Mucosa of gallbladder (tissue), 1 donor: ENCODE measurements around the gene PDE5A. TPM values are rescaled to one million over a fixed set of nuclear protein-coding genes. Genes with fewer than 3 reads are reported as not detected.

Experiments used
- DNase-seq: peaks from one replicate; pipeline ENCODE4 v3.0.0-alpha.2; 2020; ENCODE audit warnings: low spot score
- total RNA-seq: library from RNA; stranded (reverse); gene quantifications from one replicate; pipeline ENCODE4 v1.2.1, GENCODE V29; 2021
- donor health status: DM: no; HTN: no; CAD: no.

PDE5A gene
- total RNA-seq, 1 donor from 2014 or later: 29.7 TPM

DNA sequence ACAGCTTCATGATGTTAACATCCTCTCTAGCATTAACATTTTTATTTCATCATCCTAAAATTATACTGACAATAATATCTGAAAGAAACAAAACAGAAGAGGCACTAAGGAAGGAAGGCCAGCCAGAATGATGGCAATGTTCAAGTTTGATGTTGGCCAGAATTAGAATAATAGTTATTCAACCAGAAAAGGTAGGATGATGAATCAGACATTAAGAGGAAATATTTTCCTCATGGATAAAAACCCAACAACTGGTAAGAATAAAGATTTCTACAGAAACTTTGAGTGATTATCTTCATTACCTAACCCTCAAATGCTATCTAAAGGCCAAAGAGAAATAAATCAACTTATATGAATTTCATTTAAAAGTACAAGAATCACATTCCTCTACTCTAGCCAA is 105.2 kb downstream of the PDE5A start:
- no peak for DNase-seq

DNA sequence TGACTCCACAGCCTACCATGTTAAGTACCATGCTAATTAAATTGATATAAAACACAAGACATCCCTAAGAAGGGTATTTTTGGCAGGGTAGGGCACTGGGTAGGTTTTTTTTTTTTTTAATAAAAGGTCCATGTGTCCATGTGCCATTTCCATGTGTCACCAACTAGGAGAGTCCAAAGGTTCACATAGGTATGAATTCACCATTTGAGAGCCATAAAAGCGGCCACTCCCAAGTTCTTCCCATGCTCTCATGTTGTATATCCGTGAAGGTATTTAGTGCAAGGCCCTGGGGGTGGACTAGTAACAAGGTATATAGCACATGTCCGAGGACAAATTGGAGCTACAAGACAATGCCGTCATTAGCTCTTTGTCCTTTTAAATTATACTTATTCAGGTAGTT is 107.3 kb downstream of the PDE5A start:
- no peak for DNase-seq

DNA sequence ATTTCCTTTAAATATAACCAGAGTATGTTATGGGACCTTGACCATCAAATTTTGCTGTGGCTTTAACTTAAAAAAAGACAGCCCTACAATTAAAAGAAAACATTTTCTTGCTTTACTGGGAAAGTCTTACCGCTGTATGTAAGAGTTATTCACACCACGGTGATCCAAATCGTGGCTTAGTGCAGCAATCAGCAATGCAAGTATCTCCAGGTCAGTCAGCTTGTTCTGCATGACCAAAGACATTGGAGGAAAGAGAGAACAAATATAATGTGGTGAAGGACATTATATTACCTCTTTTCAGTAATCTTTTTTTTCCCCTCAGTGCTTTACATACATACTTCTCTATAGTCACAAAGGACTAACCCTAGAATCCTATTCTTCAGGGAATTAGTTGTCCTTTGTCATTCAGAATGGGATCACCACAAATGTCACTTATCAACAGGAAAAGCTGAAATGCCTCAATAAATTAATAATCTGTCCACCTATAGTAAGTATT is 109.6 kb downstream of the PDE5A start:
- no peak for DNase-seq

DNA sequence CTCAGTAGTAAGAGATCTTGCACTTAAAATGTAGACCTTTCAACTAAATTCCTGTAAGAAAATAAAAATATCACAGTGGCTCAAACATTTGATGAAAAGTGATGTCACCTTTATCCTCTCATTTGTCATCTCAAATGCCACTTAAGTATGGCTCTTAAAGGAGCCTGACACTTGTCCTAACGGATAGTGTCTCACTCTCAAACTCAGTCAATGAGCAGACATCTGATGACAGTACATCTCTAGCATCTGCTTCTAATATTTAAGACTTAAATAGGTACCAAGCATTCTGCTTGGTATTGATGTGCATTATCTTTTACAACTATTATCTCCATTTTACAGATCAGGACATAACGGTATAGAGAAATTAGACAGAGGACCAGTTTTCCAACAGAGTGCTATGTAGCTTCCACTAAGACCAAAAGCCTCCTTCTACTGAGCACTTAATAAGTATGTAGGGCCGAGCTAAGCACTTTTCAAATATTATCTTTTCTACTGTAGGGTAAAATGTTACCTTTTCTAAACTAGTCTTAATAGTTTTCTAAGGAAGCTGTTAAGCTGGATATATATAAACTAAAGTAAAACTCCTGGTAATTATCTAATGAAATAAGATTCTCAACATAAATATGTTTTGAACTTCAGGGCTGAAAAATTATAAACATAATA is 110.2 kb downstream of the PDE5A start:
- no peak for DNase-seq

DNA sequence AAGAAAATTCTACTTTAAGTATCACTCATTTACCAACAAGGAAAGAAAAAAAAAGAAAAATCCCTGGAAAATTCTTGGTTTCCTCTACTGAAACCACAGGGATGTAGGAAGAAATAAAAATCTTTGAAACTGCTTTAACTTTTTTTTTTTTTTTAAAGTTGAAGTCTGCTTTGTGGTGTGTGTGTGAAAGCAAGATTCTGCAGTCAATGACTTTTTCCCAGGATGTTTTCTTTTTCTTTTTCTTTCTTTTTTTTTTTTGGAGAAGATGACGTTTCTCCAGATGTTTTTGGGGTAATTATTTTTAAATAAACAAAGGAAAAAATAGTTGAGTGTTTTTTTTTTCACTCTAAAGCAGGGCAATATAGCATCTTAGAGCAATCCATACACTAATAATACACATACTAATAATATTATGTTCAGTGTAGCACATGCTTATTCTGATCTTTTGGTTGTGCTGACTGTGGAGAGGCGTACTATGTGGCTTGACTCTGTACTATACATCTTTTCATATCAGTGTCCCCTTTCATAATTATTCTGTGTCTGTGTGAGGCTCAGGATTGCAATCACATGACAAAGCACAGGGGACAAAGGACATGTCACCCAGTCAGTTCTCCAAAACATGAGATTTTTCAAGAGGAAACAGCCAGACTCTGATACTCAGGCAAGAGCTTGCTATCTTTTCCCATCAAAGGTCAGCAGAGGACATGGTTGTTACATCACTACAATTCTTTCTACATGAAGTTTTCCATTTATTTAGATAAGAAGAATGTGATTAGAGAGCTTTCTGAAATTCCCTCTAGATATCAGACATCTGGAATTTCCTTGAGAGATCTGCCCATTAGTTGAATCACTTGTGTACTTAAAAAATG is 111.0 kb downstream of the PDE5A start:
- no peak for DNase-seq

DNA sequence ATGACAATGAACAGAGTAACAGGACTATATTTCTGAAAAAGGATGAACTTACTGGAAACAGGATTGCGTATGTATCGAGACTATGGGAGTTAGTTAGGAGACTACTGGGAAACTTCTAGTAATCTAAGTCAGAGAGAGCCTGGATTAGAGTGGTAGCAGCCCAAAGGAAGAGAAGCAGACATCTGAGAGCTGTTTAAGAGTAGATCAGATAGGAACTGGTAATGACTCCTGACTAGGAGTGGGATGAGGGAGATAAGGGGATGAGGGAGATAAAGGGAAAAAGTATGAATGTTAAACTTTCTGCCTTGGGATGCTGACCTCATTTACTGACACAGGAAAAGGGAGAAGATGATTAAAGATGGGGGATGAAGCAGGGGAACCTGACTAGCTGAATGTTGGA is 116.2 kb downstream of the PDE5A start:
- DNase-seq: no peak

DNA sequence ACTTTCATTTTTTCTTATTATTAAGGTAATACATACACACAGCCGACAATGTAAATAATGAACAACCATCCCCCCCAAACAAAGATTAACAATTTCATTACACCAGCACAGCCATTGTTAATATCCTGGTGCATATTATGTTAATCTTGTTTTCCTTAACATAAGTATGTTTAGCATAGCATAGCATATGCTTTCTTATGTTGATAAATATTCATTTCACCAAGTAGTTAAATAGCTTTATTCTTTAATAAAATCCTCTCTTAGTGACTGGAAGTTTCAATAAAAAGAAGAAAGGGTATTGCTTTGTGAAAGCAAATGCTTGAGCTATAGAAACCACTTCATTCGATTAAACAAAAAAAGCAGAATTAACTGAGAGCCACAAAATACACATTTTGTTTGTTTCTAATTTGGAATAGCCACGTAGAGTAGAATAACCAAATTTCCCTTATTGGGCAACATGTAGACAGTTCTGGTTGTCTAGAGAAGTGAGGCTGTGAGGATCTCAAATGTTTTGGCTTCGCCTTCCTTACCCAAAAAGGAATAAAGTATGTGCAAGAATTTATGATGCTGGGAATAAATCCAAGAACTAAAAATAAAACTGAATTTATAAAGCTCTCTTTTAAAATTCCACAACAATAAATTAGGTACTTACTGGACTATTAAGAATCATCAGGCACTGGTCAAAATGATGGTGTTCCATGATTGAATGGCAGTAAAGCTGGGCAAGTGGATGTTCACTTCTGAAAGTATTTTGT is 118.0 kb downstream of the PDE5A start:
- DNase-seq: no peak

DNA sequence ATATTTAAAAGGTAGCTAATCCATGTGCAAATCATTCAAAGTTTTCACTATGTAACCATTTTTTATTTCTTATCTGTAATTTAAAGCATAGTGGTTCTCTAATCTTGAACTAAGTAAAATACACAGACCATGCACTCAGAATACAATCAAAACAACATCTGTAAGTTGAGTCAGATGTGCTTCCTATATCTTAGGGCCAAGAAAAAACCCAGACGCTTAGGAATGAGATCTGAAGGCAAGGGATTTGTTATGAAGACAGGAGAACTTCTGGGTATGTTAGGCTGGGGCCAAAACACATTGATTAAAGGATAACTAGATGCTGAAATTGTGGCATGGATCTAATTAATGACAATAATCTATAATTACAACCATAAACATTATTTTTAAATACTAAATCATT is 120.3 kb downstream of the PDE5A start:
- no peak for DNase-seq

DNA sequence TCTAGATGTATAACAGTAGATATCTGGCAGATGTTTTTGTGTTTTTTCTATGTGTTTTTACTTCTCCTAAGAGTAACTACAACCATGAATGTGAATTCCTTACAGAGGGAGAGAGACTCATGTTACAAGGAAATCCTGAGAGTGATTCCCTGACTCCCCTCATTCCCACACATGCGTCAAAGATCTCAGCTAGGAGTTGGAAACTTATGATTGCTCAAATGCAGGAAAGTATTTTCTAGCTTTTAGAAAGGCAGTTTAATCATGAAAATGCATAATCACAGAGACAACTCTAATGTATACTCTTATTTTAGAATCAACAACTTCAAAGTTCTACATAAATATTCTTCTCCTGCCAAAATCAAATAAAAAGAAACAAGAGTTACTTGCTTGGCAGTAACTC is 121.8 kb downstream of the PDE5A start:
- no peak for DNase-seq

DNA sequence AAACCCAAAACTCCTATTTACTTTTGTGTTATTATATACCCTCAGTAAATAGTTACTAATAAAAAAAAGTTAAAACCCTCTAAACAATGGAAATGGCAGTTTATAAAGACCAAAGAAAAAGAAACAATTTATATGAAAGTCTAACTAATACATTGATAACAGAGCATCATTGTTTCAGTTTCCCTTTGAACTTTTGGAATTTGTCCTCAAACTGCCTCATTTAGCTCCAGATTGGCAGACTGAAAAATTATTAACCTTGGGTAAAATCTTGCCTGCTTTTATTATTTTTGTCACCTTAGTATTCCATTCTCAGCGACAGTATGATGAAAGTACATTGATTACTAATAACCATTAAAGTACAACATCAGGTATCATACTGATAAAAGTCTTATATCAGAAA is 124.0 kb downstream of the PDE5A start:
- DNase-seq: no peak

DNA sequence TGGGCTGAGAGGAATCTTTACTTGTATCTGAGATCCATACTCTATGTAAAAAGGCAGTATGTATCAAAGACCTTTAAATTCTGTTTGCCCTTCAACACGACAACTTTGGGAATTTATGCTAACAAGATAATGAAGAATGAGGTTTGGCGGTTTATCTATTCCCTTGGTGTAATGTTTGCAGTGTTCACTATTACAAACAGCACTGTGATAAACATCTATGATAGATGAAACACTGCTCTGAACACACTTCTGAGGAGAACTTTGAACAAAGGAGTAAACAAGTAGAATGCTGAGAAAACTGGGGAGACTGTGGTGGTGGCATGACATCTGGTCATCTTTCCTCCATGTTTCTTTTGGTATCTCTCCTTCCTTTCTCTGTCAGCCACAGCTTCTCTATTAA is 126.9 kb downstream of the PDE5A start:
- no peak for DNase-seq

DNA sequence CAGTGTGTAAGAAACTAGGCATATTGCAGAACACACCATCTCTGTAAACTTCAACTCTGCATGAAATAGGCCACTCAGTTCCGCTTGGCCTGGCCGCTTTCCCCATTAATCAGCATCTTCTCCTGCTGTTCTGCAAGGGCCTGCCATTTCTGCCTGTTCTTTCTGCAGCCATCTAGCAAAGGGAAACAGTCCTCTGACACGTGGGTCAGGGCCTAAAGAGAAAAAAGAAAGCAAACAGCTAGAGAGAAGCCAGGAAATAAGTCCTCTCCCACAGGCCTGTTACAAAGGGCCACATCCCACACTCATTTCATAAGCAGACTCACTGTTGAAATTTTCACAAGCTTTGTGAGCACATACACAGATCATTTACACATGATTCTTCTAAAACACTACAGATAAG is 130.1 kb downstream of the PDE5A start:
- peak; percentile 22 for DNase-seq

DNA sequence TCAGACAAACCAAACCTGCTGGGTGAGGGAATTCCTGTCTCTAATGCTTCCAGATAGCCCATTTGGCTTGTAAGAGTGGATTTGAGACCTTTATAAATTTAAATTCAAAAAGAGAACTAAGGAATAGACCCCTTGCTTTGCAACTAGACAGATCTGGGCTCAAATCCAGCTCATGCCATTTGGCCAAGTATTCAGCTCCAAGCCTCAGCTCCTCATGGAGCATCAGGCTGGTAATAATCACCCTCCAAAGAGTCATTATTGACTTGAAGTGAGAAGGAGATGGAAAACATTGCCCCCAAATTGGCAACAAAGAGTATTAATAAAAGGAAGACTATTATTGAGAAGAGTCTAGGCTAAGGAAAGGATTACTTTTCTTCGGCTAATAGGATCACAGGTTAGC is 134.7 kb downstream of the PDE5A start:
- no peak for DNase-seq

DNA sequence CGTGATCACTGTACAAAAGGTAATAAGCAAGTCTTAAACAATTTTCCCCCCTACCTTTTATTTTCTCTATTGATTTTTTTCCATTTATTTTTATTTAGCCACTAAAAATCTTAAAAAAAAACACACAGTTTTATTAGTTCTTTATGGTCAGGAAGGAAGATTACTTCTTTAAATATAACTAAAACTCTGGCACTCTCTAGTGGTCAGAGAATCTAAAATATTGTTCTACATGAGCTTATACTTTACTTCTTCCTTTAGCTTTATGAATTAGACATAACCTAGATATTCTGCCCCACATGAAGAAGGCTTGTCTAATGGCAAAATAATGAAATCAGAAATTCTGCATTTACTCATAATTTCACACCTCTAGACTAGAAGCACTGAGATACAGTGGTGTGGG is 135.2 kb downstream of the PDE5A start:
- no peak for DNase-seq

DNA sequence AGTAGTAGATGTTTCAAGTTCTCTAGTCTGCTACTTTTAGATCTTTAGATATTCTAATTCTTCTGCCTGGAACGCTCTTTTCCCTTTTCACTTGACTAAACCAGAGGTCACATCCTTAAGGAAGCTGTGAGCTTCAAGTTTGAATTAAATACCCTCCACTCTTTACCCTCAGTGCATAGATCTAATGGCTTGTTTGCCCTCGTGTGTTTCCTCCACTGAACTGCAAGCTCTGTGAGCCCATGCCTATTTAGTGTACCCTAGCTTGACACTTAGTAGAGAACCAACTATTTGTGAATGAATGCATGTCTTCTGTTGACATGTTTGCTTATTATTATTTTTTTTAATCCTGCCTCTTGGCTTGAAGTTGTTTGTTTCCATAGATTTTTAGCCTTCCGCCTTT is 138.3 kb downstream of the PDE5A start:
- DNase-seq: no peak

DNA sequence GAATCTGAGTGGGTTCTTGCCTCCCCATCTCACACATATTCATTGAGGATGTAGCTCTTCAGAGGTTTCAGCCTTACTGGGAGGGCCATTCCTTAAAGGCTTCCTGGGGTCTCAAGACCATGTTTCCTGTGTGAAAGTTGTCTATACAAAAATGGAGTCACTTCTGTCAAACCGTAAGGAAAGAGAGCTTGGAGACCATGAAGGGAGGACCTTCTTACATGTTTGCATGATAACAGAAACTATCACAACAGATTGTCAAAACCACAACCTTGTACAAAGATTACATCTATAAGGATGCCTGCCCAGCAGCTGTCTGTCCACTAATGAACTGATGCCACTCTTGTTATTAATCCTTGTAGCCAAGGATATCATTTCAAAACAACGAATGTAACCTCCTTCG is 139.3 kb downstream of the PDE5A start:
- no peak for DNase-seq

DNA sequence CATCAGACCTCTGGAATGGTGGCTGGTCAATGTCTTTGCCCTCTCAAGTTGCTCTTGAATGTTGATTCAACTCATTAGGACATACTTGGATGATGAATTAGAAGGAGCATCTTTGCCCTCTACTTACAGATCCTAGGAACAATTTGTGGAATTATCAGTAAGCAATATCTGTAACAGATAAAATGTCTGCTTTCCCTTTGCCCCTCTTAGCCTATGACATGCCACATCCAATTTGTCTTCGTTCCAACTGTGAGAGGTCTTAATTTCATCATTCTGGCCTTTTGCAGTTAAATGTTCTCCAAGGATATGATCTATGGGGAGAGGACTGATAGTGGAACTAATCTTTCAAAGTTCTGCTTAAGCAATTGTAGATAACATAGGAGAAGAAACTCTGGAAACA is 148.3 kb downstream of the PDE5A start:
- DNase-seq: no peak

DNA sequence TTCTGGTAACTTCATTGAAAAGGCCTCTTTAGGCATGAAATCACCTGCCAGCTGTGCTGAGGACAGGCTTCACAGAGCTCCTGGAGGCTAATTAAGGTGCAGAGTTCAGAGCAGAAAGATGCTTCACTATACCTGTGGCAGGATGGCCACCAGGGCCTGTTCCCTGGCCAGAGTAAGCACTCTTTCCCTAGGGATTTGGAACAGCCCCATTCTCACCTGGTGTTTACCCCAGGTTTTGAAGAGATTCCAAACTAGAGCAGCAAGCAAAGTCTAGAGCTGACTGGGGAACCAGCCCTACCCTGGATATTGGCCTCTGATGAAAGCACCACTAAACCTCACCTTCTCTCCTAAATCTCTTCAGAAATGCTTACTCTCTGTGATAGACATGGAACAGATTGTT is 148.8 kb downstream of the PDE5A start:
- no peak for DNase-seq

DNA sequence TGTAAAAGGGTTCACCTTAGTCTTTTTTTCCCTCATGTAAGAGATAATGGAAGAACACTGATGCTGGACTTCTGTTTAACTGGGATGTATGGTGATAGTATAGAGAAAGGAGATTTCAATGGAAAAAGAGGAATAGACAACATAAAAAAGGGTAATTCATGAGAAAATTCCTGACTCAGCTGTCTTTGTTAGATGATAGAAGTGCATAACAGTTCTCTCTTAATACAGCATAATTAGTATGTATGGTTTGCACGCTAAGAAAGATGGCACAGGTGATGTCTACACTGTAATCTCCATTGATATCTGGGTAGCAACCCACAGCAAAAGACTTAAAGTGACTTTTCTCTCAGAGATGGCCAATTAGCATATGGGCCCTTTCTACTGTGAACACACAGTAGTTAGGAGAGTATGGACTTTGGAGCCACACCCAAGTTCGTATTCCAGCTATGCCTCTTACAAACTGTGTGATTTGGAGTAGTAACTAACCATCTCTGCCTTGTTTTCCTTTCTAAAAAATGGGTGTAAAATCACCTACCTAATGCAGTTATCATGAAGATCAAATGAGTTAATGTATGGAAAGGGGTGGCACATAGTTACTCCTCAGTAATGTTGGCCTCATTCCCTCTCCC is 149.3 kb downstream of the PDE5A start:
- no peak for DNase-seq

DNA sequence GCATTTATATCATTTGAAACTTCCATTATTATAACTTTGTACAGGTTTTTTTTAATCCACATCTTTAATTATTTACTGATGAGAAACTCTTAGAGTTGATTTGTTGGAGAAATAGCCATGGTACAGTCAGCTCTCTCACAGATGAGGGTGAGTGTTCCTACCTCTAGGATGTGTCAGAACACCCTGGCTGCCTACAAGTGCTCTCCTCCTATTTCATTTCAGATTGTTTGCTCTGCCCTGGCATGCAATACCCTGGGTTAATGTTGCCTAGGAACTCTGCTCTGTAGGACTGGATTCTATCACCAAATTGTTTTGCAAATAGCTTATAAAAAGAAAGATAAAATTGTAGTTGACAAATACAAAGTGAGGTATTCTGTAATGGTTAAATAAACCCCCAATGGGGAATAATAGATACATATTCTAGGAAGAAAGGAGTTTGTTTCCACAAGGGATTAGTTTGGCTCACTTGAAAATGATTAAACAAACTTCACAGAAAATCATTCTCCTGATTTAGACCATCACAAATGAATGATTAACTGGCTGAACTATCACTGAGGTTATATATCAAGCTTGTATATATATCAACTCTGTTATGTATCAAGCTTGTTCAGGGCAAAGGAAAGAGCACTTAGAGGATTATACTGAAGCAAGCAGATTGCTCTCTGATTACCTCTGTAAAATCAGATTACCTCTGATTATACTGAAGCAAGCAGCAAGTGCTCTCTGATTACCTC is 150.0 kb downstream of the PDE5A start:
- no peak for DNase-seq

DNA sequence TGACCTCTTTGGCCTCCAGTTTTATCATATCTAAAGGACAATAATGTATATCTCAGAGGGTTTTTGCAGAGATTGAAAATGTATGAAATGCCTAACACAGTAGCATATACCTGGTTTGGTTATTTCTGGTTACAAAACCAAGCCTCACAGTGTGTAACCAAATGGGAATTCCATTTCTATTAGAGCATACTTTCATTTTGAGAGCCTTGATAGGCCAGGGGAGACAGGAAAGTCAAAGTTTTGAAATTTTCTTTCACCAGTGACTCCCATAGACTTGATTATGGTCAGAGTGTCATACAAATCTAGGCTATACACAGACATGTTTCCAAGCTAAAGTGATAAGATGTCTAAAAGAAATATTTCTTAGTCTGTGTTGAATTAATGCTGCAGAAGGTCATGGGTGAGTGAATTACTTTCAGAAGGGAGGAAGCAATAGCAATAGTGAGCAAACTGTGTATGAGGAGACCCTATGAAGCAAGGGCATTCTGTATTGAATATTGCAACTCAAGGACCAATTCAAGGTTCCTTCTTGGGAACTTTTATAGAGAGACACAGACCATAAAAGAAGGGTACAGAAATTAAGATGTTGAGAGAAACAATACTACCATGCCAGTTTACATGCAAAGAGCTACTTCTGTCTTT is 151.1 kb downstream of the PDE5A start:
- no peak for DNase-seq
